Hematopoietic multipotent progenitor cell (in vitro differentiated cells): Measurements from ENCODE around the gene IFT172. TPM values are rescaled to one million over a fixed set of nuclear protein-coding genes. Genes with fewer than 3 reads are reported as not detected.
"Not testable (repeated sequence)": the region's sequence is repeated elsewhere in the genome, so short reads cannot be mapped to it uniquely, and the experiment has no call there.

ENCODE experiments used
- DNase-seq, 3 donors: peaks; one replicate each; pipeline ENCODE4 v3.0.0-alpha.2; 2011 to 2015; ENCODE audit warnings: low read depth in 2 of 3, low spot score in 2 of 3
- total RNA-seq: library from RNA; depleted of rRNA; stranded (reverse); fragments of >200 nt; gene quantifications from one replicate; pipeline ENCODE4 v1.2.3, GENCODE V29; 2012

The IFT172 gene
- total RNA-seq, 1 donor: 38.8 TPM

DNA sequence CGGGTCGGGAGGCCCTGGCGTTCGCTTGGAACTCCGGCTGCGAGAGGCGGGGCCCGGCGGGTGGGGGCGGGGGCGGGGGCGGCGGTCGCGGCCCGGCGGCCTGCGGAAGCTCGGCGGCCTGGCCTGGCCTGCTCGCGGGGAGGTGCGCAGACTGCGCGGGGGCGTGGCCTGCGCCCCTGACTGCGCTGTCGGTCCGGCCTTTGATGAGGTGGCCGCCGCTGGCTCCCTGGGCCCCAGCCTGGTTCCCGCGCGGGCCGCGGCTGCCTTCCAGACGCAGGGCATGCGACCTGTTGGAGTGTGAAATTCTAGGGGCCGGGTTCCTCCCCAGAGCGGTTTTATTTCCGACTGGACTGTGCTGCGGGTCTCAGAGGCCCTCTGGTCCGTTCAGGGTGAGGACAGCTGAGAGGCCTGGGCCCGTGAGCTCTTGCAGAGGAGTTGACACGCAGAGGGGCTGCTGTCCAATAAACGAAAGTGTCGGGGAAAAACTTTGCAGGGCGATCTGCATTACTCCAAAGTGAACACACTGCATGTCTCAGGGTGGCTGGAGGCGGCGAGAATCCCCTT lies 60.5 kb downstream of the IFT172 start:
- DNase-seq: peak in 2 of 3 donors; percentile 81 to 84

- DNase-seq: peak; percentile 84 to 91 (median 90)
Measured at GRCh38 chr2:27428213-27428977, 61.1 kb downstream of the IFT172 start, which contains the start of gene NRBP1. NRBP1 (plus strand) TSS chr2:27428631; CDS start chr2:27433274, 4,643 bp downstream.

GRCh38 chr2:27427863-27428212 lies 61.7 kb downstream of the IFT172 start:
- DNase-seq: no peak

DNA sequence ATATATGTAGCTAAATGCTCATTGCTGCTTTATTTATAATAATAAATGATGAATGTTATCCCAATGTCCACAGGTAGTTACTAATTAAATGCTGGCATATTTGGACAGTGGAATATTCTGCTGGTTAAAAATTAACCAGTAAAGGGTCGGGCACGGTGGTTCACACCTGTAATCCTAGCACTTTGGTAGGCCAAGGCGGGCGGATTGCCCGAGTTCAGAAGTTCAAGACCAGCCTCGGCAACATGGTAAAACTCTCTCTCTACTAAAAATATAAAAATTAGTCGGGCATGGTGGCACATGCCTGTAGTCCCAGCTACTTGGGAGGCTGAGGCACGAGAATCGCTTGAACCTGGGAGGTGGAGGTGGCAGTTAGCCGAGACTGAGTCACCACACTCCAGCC lies 64.5 kb downstream of the IFT172 start:
- not testable (repeated sequence) for DNase-seq

DNA sequence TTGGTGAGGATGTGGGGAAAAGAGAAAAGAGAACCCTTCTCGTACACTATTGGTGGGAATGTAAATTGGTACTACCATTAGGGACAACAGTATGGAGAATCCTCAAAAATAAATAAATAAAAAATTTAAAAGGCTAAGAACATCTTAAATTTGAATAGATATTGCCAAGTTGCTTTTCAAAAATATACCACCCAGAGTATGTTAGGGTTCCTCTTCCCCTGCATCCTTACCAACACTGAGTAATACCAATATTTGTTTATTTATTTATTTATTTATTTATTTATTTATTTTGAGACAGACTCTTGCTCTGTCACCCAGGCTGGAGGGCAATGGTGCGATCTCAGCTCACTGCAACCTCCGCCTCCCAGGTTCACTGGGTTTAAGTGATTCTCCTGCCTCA lies 66.6 kb downstream of the IFT172 start:
- DNase-seq: no peak

DNA sequence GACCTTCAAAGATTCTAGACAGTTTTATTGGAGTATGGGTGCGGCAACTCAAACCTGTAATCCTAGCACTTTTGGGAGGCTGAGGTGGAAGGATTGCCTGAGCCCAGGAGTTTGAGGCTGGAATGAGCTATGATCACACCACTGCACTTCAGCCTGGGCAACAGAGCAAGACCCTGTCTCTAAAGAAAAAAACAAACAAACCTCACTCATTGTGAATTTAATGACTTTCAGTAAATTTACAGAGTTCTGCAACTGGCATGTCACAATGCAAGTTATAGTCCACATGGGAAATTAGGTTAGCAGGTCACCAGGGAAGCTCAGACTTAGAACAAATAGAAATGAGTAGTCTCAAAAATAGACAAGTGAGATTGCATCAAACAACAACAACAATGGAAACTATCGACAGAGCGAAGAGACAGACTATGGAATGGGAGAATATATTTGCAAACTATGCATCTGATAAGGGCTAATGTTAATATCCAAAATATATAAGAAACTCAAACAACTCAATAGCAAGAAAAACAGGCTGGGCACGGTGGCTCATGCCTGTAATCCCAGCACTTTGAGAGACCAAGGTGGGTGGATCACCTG lies 67.8 kb downstream of the IFT172 start:
- DNase-seq: no peak

DNA sequence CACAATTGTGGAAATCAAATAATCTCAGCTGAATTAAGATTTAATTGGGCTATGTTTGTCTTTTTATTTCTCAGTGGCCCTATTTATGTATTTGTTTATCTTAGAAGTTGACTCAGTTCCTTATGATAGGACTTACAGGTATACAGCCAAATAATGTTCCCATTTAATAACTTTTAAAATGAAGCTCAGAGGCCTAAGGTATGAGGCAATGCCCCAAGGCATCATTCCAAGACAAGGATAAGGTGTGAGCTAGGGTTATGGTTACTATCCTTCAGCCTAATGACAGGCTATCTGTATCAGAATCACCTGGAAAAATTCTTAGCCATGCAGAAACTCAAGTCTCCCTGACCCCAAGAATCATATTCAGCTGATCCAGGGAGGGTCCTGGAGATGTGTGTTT lies 68.5 kb downstream of the IFT172 start:
- DNase-seq: no peak

GRCh38 chr2:27416151-27416550 lies 73.4 kb downstream of the IFT172 start:
- DNase-seq: no peak

- DNase-seq: no peak
Measured at GRCh38 chr2:27412419-27413152, 77.0 kb downstream of the IFT172 start.

DNA sequence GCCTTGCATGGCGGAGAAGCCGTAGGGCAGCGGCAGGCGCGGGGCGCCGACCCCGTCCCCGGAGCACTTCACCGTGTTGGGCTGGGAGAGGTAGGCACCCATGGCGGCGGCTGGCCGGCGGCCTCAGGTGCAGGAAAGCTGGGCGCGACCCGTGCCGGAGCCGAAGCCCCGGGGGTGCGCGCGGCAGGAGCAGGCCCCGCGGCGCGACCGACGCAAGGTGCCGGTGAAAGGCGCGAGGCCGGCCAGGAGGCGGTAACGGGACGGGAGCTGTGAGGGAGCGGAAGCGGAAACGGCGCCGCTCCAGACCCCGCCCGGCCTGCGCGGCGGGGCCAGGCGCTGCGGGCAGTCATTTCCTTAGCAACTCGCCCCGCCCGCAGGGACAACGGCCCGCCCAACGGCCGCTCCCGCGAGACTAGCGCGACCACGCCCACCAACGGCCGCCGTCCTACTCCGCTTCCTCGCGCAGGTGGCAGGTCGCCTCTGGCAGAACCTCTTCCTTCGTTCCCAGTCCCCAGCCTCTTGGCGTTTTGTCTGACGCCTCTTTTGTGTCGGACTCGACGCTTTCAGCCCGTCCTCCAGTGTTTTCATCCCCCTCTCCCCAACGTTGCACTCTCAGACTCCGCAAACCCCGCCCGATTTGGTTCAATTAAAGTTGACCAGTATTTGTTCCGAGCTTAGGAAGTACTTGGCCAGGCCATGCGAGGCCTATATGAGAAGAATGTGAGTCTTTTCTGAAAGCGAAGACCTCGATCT lies 80.0 kb downstream of the IFT172 start, which contains the start of gene PPM1G:
PPM1G (minus strand) TSS at position 271 of the 753 bp plus-strand sequence; CDS start at position 102, 169 bp downstream.
- DNase-seq: peak; percentile 86 to 96 (median 94)

DNA sequence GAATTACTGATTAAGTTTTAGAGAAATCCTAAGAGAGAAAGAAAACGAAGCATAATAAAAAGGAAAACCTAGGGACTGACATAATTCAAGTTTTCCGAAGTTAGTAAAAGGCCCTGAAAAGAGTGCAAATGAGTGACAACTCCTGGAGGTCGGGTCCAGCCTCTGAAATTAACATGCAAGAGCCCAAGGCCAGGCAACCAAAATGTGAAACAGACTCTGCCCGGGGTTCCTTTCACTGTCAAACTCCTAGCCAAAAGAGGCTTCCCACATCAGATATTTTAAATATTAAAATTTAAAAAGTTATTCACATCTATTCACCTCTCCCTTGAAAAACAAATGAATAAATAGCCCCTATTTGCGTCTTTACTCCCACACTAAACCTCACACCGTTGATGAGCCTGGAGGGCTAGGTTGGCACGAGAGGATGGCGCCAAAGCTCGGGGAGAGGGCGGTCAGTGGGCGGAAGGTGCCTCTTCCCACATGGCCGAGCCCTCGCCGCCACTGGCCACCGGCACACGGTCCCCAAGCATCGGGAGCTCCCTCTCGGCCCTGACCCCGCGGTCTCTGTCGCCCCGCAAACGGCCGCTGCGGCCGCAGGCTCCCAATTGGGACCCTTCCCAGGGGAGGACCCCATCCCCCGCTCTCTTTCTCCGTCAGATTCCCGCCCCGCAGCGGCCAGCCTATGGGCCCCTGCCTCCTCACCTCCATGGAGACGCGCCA lies 80.8 kb downstream of the IFT172 start:
- DNase-seq: no peak

GRCh38 chr2:27407798-27408491 lies 81.6 kb downstream of the IFT172 start:
- peak in 2 of 3 donors; percentile 12 to 36 for DNase-seq

GRCh38 chr2:27400348-27401135 lies 89.0 kb downstream of the IFT172 start:
- no peak for DNase-seq

GRCh38 chr2:27398962-27399361 lies 90.6 kb downstream of the IFT172 start:
- DNase-seq: no peak
